Measurements from ENCODE around the gene SCO2.

The SCO2 gene

GRCh38 chr22:50490531-50491308 lies 34.7 kb downstream of the SCO2 start:
- DNase-seq = no peak

DNA sequence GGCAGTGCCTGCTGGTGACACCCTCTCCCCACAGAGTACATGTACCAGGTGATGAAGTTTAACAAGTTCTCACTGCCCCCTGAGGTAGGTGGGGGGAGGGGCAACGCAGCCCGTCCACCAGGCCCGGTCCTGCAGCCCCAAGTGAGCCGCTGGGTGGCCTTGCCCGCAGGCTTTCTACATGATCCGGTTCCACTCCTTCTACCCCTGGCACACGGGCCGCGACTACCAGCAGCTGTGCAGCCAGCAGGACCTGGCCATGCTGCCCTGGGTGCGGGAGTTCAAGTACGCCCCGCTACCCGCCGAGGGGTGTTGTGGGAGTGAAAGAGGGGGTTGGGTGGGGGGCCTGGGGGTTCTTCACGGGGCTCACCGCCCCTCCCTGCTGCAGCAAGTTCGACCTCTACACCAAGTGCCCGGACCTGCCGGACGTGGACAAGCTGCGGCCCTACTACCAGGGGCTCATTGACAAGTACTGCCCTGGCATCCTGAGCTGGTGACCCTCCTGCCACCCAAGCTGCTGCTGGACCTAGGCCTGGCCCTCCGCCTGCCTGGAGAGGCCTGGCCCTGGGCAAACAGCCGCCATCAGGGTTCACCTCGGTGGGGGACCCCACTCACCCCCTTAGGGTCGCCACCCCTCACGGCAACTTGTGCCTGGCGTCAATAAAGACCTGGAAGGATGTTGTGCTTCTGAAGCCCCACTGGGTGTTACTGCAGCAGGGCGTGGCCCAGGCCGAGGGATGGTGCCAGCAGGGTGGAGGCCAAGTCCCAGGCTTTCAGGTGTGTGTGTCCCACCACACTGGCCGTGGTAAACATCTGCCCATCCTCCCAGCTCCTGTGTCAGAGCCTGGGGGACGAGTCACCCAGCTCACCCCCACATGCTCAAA lies 35.8 kb downstream of the SCO2 start:
- DNase-seq = no peak

GRCh38 chr22:50488886-50489285 lies 36.5 kb downstream of the SCO2 start:
- DNase-seq = no peak

DNA sequence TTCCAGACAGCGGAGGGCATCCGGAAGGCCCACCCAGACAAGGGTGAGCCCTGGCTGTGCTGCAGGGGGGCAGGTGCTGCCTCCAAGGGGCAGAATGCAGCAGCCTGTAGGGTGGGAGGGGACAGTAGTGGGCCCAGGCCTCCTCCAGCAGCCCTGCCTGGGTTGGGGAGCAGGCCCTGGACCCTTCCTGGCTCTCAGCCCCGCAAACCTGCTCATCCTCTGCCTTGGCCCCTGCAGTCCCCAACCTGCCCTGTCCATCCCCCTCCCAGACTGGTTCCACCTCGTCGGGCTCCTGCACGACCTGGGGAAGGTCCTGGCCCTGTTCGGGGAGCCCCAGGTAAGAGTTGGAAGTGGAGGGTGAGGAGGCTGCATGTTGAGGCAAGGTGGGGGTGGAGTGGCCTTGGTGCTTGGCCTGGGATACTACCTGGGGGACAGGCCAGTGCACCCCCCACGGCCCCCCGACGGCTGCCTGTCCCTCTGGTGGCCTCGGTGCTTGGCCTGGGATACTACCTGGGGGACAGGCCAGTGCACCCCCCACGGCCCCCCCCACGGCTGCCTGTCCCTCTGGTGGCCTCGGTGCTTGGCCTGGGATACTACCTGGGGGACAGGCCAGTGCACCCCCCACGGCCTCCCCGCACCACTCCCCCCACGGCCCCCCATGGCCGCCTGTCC lies 37.3 kb downstream of the SCO2 start:
- DNase-seq = no peak

DNA sequence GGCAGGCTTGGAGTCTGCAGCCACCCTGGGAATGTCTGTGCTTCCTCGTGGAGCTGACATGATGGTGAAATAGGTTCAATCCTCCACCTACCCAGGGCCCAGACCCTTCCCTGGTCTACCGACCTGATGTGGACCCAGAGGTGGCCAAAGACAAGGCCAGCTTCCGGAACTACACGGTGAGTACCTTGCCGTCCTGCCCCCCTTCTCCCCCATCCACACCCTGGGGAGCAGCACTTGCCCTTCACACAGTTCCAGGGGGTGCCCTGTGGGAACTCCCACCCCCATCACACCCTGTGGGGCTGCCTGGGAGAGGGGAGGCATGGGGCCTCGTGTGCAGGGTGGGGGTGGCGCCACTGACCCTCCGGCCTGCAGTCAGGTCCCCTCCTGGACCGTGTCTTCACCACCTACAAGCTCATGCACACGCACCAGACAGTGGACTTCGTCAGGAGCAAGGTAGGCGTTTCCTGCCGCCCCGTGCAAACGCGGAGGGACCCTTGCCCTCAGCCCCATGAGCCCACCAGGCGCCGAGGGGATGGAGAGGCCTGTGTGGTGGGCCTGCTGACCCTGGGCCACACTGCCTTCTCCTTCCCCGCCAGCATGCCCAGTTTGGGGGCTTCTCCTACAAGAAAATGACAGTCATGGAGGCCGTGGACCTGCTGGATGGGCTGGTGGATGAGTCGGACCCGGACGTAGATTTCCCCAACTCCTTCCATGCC lies 38.0 kb downstream of the SCO2 start:
- DNase-seq = no peak

DNA sequence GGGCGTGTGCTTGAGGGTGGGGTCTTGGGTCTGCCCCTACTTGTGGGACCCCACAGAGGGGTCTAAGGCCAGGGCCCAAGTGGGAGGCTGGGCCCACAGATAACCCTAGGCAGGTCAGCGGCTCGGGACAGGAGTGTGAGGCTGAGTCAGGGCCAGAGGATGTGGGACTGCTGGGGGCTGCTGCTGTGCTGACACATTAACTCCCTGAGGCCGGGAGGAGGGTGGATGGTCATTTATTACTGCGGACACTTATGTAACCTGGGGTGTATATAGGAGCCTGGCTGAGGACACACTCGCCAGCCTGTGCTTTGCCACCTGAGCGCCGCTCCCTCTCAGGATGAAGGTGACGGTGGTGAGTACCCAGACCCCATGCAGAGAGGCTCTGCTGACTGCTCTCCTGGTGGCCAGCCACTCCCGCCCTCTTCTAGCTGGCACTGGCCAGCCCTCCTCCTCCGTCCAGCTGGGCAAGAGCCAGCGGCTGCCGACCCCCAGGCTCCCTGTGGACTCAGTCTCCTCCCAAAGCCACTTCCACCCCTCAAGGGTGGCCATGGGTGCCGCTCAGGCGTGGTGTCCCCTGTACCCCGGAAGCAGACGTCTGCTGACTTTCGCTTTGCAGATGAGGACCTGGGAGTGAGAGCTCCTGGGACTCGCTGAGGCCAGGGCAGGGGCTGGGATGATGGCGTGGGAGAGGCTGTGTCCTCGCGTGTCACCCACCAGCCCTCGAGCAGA lies 38.7 kb downstream of the SCO2 start, which contains the start of gene MIOX:
TSS of gene MIOX (plus strand) at position 299 of the 729 bp plus-strand sequence. CDS start at position 338, 39 bp downstream.
- DNase-seq = no peak

DNA sequence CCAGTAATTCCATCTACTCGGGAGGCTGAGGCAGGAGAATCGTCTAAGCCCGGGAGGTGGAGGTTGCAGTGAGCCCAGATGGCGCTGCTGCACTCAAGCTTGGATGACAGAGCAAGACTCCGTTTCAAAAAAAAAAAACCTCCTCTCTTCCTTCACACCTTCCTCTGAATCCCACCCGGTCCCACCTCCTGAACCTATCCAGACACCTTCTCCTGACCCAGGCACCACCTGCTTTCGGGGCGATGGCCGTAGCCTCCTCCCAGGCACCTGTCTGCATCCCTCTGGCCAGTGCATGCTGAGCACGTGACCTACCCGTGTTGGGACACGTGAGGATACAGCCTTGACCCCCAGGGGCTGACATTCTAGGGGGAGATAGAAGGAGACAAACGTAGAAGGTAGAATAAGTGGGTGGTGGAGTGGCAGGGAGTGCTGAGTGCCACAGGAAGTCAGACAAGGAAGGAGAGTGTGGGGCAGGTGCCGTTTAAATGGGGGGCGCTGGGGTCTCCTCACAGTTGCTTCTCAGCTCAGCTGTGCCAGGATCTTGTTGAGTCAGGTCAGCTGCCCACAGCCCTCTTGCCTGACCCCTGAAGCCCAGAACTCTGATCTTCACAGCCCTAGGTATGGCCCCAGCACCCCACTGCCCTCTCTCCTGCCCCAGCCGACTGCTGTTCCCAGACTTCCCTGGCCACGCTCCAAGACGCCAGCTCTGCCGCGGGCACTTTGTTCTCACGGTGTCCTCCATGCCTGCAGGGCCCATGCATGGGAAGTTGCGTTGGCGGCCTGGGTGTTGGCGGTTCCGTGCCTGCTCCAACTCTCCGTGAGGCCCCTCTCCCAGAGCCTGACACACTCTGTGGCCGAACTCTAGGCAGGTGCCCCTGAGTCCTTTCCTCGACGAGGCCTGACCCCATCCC lies 39.9 kb downstream of the SCO2 start:
- peak in 1 of 2 experiments; percentile 49 for DNase-seq

DNA sequence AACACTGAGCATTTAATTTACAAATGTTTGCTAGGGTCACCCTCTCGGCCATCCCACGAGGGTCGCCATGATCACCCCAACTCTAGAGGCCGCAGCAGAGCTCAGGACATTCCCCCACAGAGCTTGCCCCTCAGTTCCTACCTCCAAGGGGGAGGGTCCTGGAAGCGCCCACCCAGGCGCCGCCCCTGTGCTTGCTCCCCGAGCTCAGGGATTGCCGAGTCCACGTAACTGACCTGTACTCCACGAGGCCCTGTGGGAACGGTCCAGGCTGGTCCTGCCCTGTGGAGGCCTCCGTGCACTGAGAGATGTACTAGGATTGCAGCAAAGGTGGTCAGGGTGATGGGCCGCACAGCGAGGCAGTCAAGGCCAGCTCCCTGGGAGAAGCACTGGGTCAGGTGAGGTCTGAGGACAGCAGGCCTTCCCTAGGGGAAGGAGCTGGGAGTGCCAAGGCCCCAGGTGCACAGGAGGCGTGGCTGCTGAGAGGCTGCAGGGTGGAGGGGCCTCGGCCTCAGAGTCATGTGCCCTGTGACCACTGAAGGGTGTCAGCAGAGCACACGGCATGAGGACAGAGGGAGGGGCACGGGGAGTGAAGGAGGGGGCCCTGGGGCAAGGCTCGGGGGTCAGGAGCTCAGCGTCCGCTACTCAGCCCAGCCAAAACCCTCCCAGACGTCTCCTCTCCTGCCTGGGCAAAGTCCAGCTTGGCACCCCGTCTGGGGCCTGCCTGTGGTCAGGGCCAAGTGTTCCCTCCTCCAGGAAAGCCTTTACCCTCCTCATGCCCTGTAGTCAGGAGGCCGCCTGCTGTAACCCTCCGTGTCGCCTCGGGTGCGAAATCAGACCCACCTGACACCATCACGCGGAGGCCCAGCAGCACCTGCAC lies 41.2 kb downstream of the SCO2 start:
- DNase-seq = no peak

DNA sequence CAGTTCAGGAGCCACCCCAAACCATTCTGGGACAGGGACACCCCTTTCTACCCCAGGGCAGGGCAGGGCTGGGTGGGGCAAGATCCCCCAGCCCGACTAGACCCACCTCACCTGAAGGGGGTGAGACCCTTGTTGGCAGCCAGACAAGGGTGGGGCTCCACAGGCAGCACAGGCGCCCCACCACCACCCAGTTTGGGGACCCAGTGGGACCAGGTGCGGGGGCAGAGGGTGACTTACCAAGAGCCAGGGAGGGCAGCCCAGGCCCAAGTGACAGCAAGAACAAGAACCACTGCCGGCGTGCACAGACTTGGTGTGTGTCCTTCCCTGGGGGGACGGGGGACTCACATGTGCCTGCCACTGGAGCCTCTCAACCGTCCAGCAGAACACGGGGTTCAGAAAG lies 41.8 kb downstream of the SCO2 start:
- DNase-seq = no peak

- no peak for DNase-seq
Measured at GRCh38 chr22:50483106-50483505, 42.3 kb downstream of the SCO2 start.

GRCh38 chr22:50482107-50483074 lies 43.0 kb downstream of the SCO2 start:
- no peak for DNase-seq

DNA sequence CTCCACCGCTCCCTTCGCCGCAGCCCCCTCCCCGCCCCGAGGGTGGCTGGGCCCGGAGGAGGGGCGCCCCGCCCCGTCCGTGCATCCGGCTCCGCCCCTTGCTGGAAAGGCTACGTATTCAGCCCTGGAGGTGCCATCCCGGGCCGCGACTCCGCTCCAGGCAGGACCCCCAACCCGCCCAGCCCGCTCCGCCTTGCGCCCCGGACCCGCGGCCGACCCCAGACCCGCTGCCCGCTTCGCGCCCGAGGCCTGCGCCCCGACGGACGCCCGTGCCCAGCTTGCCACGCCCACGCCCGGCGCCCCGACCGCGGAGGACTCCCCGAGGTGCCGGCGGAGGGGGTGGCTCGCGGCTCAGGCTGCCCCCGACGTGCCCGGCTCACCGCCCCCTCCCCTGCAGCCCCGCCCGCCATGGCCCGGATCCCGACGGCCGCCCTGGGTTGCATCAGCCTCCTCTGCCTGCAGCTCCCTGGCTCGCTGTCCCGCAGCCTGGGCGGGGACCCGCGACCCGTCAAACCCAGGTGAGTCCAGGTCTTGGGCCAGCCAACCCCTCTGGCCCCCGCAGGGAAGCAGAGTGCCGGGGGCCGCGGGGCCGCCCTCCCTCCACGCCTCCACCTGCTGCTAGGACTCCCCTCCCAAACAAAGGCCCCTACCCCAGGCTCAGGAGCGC lies 43.8 kb downstream of the SCO2 start, which contains the start of gene ADM2:
TSS of gene ADM2 (plus strand) at position 104 of the 667 bp plus-strand sequence. CDS start at position 409, 305 bp downstream.
- DNase-seq = peak in 1 of 2 experiments; percentile 27

DNA sequence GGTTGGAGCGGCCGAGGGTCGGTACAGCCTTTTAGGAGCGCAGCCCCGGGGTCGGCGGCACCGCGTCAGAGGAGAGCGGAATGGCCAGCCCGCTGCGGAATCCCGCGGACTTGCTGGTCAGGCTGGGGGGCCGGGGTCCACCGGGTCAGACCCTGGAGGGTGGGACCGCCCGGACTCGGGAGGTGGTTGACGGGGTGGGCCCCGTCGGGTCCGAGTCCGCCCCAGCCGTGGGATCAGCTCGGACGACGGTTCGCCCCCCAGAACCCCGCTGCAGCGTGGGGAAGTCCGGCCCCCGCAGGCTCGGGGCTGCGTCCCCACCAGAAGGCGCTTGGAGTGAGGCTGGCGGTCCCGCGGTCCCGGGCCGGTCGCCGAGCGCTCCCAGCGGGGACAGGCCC lies 44.4 kb downstream of the SCO2 start:
- no peak for DNase-seq

DNA sequence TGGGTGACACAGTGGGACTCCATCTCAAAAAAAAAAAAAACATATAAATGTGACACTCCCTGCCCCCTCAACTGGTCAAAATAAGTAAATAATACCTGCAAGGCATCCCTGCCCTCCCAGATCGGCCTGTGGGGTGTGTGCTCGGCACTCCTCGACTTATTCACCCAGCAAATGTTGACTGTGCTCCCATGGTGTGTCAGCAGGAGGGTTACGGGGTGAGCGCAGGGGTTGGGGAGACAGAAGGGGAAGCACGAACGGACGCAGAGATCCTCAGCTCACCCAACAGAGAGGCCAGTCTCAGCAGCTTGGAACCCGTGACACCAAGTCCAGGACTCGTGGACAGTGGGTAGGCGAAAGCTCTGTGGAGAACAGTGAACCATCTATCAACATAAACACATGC lies 45.7 kb downstream of the SCO2 start:
- DNase-seq = no peak

GRCh38 chr22:50477923-50478322 lies 47.5 kb downstream of the SCO2 start:
- no peak for DNase-seq

DNA sequence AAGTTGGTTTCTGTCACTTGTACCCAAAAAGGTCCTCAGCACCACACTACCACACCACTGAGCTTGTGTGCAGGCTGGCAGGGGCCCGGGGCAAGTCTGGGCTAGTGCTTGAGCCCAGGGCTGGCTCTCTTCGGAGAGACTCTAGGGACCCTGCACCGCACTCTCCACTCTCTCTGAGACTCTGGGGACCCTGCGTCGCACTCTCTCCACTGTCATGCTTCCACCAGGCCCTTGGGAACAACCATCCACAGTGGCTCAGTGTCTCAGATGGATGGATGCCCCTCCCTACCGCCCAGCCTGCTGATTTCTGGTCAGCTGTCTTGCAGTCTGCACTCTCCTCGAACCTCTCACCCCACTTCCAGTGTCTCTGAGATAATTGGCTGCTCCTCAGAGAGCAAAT lies 48.5 kb downstream of the SCO2 start:
- DNase-seq = no peak

- DNase-seq = no peak
Measured at GRCh38 chr22:50475652-50476002, 49.8 kb downstream of the SCO2 start.

Measured in SHP77 (cell line).